ENCODE measurements around the gene GSPT2. TPM values are rescaled to one million over a fixed set of nuclear protein-coding genes. Genes with fewer than 3 reads are reported as not detected.
"Not testable (repeated sequence)": the region's sequence is repeated elsewhere in the genome, so short reads cannot be mapped to it uniquely, and the experiment has no call there.

Gene GSPT2
- total RNA-seq (ENCODE audit: low replicate concordance): 9.8 and 11.5 TPM in 2 replicates

- peak within 1 kb of the TSS; percentile 77 for H3K4me3 ChIP-seq (ENCODE audit: low read depth, low read length)
- no peak for TF ChIP-seq CTCF (IDR thresholded peaks at IDR 0.05; ENCODE audit: insufficient read depth, low read length)
- peak; percentile 76 for DNase-seq (ENCODE audit: low read depth)
Measured at GRCh38 chrX:51743179-51743957, at the start of gene GSPT2. TSS of gene GSPT2 (plus strand) at chrX:51743442. CDS start at chrX:51743627, 185 bp downstream.

GRCh38 chrX:51694254-51694653 is 49.0 kb upstream of the GSPT2 start:
- no peak for TF ChIP-seq CTCF (IDR thresholded peaks at IDR 0.05; ENCODE audit: insufficient read depth, low read length)
- no peak overlapping the region for H3K4me3 ChIP-seq (ENCODE audit: low read depth, low read length)
- no peak for DNase-seq (ENCODE audit: low read depth)

- DNase-seq (ENCODE audit: low read depth): no peak
- no peak overlapping the region for H3K4me3 ChIP-seq (ENCODE audit: low read depth, low read length)
- TF ChIP-seq CTCF (IDR thresholded peaks at IDR 0.05; ENCODE audit: insufficient read depth, low read length): no peak
Measured at GRCh38 chrX:51697397-51697796, 45.8 kb upstream of the GSPT2 start.

- not testable (repeated sequence) for H3K4me3 ChIP-seq (ENCODE audit: low read depth, low read length); DNase-seq (ENCODE audit: low read depth)
Measured at GRCh38 chrX:51710277-51711164, 32.7 kb upstream of the GSPT2 start, which contains the start of gene CENPVL1. TSS of gene CENPVL1 (plus strand) at chrX:51710512. CDS start at chrX:51710512, 0 bp downstream.

- DNase-seq (ENCODE audit: low read depth); H3K4me3 ChIP-seq (ENCODE audit: low read depth, low read length): not testable (repeated sequence)
Measured at GRCh38 chrX:51712943-51713647, 30.1 kb upstream of the GSPT2 start.

GRCh38 chrX:51728202-51728601 is 15.0 kb upstream of the GSPT2 start:
- H3K4me3 ChIP-seq (ENCODE audit: low read depth, low read length): no peak overlapping the region
- no peak for DNase-seq (ENCODE audit: low read depth)
- no peak for TF ChIP-seq CTCF (IDR thresholded peaks at IDR 0.05; ENCODE audit: insufficient read depth, low read length)

- no peak for TF ChIP-seq CTCF (IDR thresholded peaks at IDR 0.05; ENCODE audit: insufficient read depth, low read length)
- no peak overlapping the region for H3K4me3 ChIP-seq (ENCODE audit: low read depth, low read length)
- no peak for DNase-seq (ENCODE audit: low read depth)
Measured at GRCh38 chrX:51737091-51737490, 6.2 kb upstream of the GSPT2 start.

Data from fibroblast of the aortic adventitia (primary cell).